SK-N-SH (cell line): ENCODE measurements around the gene NANS. TPM values are rescaled to one million over a fixed set of nuclear protein-coding genes. Genes with fewer than 3 reads are reported as not detected.

Experiments used
- CTCF ChIA-PET: fragments of 300-600, 350-600 bp; formaldehyde crosslinking; extraction: SDS; loops from one replicate; lab custom pipeline; 2021; lab: Yijun Ruan, JAX
- POLR2A ChIA-PET: fragments of 350-600 bp; sonication (Branson Sonifier 250); formaldehyde crosslinking; extraction: SDS; loops from one replicate; lab custom pipeline; 2020; ENCODE audit warnings: antibody characterized with exemption, inconsistent platforms; lab: Yijun Ruan, JAX
- DNase-seq: peaks from one replicate; pipeline ENCODE4 v3.0.0; 2012
- H2AFZ ChIP-seq: fragments of 200-600 bp; sonication (generic); 2 replicates; pipeline ENCODE4 v1.8.1; 2016; ENCODE audit warnings: antibody characterized with exemption, mild to moderate bottlenecking, low read depth
- H3F3A ChIP-seq: fragments of 200-600 bp; sonication (generic); replicated peaks from 2 replicates; pipeline ENCODE3; 2016; ENCODE audit warnings: antibody characterized with exemption, mild to moderate bottlenecking; ENCODE audit not compliant: insufficient read depth
- H3K27ac ChIP-seq, 2 experiments: fragments of 200-500 bp in 1 of 2; fragments of 200-600 bp in 1 of 2; sonication (Bioruptor generic) in 1 of 2; sonication (generic), shearing (Covaris generic) in 1 of 2; 2 replicates each; pipeline versions ENCODE4 v1.5.1 to v1.6.1; 2014 to 2016; ENCODE audit warnings: low read depth in 2 of 2, inconsistent platforms in 1 of 2, low read length in 1 of 2, mild to moderate bottlenecking in 1 of 2, mixed read lengths in 1 of 2
- H3K27me3 ChIP-seq: fragments of 200-600 bp; sonication (generic), shearing (Covaris generic); 2 replicates; pipeline ENCODE4 v1.6.1; 2016; ENCODE audit warnings: mixed run types; ENCODE audit not compliant: insufficient read depth
- H3K36me3 ChIP-seq, 2 experiments: fragments of 200-500 bp in 1 of 2; fragments of 200-600 bp in 1 of 2; sonication (Bioruptor generic) in 1 of 2; sonication (generic) in 1 of 2; replicated peaks in 1 of 2; 2 replicates each; pipeline versions ENCODE3 to v1.5.1; 2014 to 2016; ENCODE audit warnings: low read length in 1 of 2, mild to moderate bottlenecking in 1 of 2; ENCODE audit not compliant: insufficient read depth in 2 of 2, control insufficient read depth in 1 of 2
- H3K4me1 ChIP-seq, 2 experiments: fragments of 200-500 bp in 1 of 2; fragments of 200-600 bp in 1 of 2; sonication (Bioruptor generic) in 1 of 2; sonication (generic), shearing (Covaris generic) in 1 of 2; 2 replicates each; pipeline versions ENCODE4 v1.5.1 to v1.6.1; 2014 to 2016; ENCODE audit warnings: low read depth in 1 of 2, low read length in 1 of 2, mixed run types in 1 of 2; ENCODE audit not compliant: insufficient read depth in 2 of 2, control insufficient read depth in 1 of 2
- H3K4me2 ChIP-seq: fragments of 200-600 bp; sonication (generic), shearing (Covaris generic); 2 replicates; pipeline ENCODE4 v1.6.1; 2017; ENCODE audit warnings: mixed run types
- H3K4me3 ChIP-seq, 2 experiments: fragments of 200-500 bp in 1 of 2; fragments of 200-600 bp in 1 of 2; sonication (Bioruptor generic) in 1 of 2; sonication (generic), shearing (Covaris generic) in 1 of 2; 2 replicates each; pipeline versions ENCODE4 v1.5.1 to v1.8.1; 2014 to 2016; ENCODE audit warnings: low read depth in 2 of 2, inconsistent platforms in 1 of 2, low read length in 1 of 2, mild to moderate bottlenecking in 1 of 2, mixed read lengths in 1 of 2, moderate library complexity in 1 of 2
- H3K79me2 ChIP-seq: fragments of 200-600 bp; sonication (generic); 2 replicates; pipeline ENCODE4 v1.8.1; 2017; ENCODE audit warnings: mild to moderate bottlenecking; ENCODE audit not compliant: insufficient read depth
- H3K9ac ChIP-seq: fragments of 200-600 bp; sonication (generic); 2 replicates; pipeline ENCODE4 v1.6.1; 2017; ENCODE audit warnings: mixed run types
- H3K9me2 ChIP-seq: fragments of 200-600 bp; sonication (generic); 2 replicates; pipeline ENCODE4 v1.6.1; 2017; ENCODE audit warnings: mixed run types
- H3K9me3 ChIP-seq: fragments of 200-600 bp; sonication (generic); 2 replicates; pipeline ENCODE4 v1.6.1; 2017; ENCODE audit warnings: mixed run types, mild to moderate bottlenecking, moderate library complexity
- H4K20me1 ChIP-seq: fragments of 200-600 bp; sonication (generic); 2 replicates; pipeline ENCODE4 v1.6.1; 2017; ENCODE audit warnings: mild to moderate bottlenecking, mixed run types; ENCODE audit not compliant: insufficient read depth
- CTCF ChIP-seq: fragments of 200-600 bp; sonication (generic); IDR thresholded peaks from 2 replicates; pipeline ENCODE4 v1.6.1; 2017; ENCODE audit warnings: antibody characterized with exemption, mild to moderate bottlenecking, moderate library complexity
- FOSL2 ChIP-seq: IDR thresholded peaks from 2 replicates; pipeline ENCODE4 v1.4.0; 2012; ENCODE audit warnings: low read depth, mild to moderate bottlenecking, moderate library complexity, borderline replicate concordance
- MXI1 ChIP-seq: IDR thresholded peaks from 2 replicates; pipeline ENCODE4 v1.6.1; 2012; ENCODE audit warnings: mild to moderate bottlenecking, low read depth, low read length, improper control_type of control experiment
- PBX3 ChIP-seq: IDR thresholded peaks from 2 replicates; pipeline ENCODE4; 2012
- SIN3A ChIP-seq: IDR thresholded peaks from 2 replicates; pipeline ENCODE4 v1.6.1; 2012; ENCODE audit warnings: low read depth, mild to moderate bottlenecking, low read length, moderate library complexity, borderline replicate concordance
- TAF1 ChIP-seq: IDR thresholded peaks from 2 replicates; pipeline ENCODE4 v1.6.1; 2012; ENCODE audit warnings: low read depth, mild to moderate bottlenecking, low read length, moderate library complexity, borderline replicate concordance
- ZBTB33 ChIP-seq: IDR thresholded peaks from 2 replicates; pipeline ENCODE4 v1.4.0; 2012; ENCODE audit warnings: low read depth, borderline replicate concordance
- WGBS: methylation state at CpG from one replicate; pipeline ENCODE4 v1.1.6; 2017; ENCODE audit warnings: low lambda C conversion rate; 5-methylcytosine and 5-hydroxymethylcytosine counted together
- polyA plus RNA-seq, 3 experiments: library from polyadenylated mRNA; depleted of rRNA; stranded (reverse); fragments of >200 nt; gene quantifications; 2 replicates each; pipeline ENCODE4 v1.2.3, GENCODE V29; 2012

Gene NANS
- polyA plus RNA-seq, 1 of the 3 experiments (the other 2 are of a cell fraction): 61.3 TPM

GRCh38 chr9:98097836-98098235, 41.3 kb downstream of the NANS start:
- peaks cover 0 to 3% of the 10 kb centered on the region in 2 experiments for H3K36me3 ChIP-seq
- ChIA-PET POLR2A (no interaction called here), CTCF (interaction anchor here (1.3 kb wide), 2 partner anchors 12 to 157 kb away, joined by 3 read pairs; partner anchors contain the start of gene TBC1D2)
- no peaks in the 10 kb centered on the region for H4K20me1 ChIP-seq
- WGBS: 92% methylated on average over 4 of the region's 4 CpGs
- H3K4me2 ChIP-seq: no peak overlapping the region
- H3K4me1 ChIP-seq: peaks cover 0 to 3% of the 10 kb centered on the region in 2 experiments; a peak in 1 of 4 replicates
- no peaks in the 10 kb centered on the region for H3K27me3 ChIP-seq
- H3K79me2 ChIP-seq: no peaks in the 10 kb centered on the region
- H3K9me3 ChIP-seq: no peaks in the 10 kb centered on the region
- no peak for DNase-seq
- H3K9me2 ChIP-seq: no peaks in the 10 kb centered on the region
- no peak for TF ChIP-seq PBX3
- TF ChIP-seq FOSL2: no peak
- H2AFZ ChIP-seq: no peak overlapping the region
- H3K4me3 ChIP-seq: no peak overlapping the region
- no peak overlapping the region for H3K27ac ChIP-seq
- H3F3A ChIP-seq: no peaks in the 10 kb centered on the region
- no peak overlapping the region for H3K9ac ChIP-seq

GRCh38 chr9:98099346-98099745, 42.8 kb downstream of the NANS start:
- WGBS: 96% methylated on average over 2 of the region's 2 CpGs
- no peaks in the 10 kb centered on the region for H3K9me2 ChIP-seq
- no peak overlapping the region for H3K9ac ChIP-seq
- no peaks in the 10 kb centered on the region for H3K27me3 ChIP-seq
- ChIA-PET CTCF (no interaction called here), POLR2A (no interaction called here)
- H3K36me3 ChIP-seq: peaks cover 0 to 6% of the 10 kb centered on the region in 2 experiments
- H3K4me2 ChIP-seq: no peak overlapping the region
- TF ChIP-seq ZBTB33 (no peak), CTCF (no peak), MXI1 (no peak), SIN3A (no peak), TAF1 (no peak)
- H3K4me3 ChIP-seq: no peak overlapping the region
- H2AFZ ChIP-seq: no peak overlapping the region
- no peaks in the 10 kb centered on the region for H3K79me2 ChIP-seq
- no peaks in the 10 kb centered on the region for H4K20me1 ChIP-seq
- no peak overlapping the region for H3K27ac ChIP-seq
- peaks cover 0 to 3% of the 10 kb centered on the region in 2 experiments; a peak in 1 of 4 replicates for H3K4me1 ChIP-seq
- no peaks in the 10 kb centered on the region for H3K9me3 ChIP-seq
- H3F3A ChIP-seq: no peaks in the 10 kb centered on the region
- DNase-seq: no peak
